Right forelimb (tissue), 1 donor: ENCODE results near the gene PLAC8.
A peak's percentile ranks its signal among the peaks of the same experiment; 100 is the strongest.
"Not testable (repeated sequence)": the region's sequence is repeated elsewhere in the genome, so short reads cannot be mapped to it uniquely, and the experiment has no call there.

ENCODE experiments used
- DNase-seq: peaks from one replicate; pipeline ENCODE4 v3.0.0-alpha.2; 2018

The PLAC8 gene

GRCh38 chr4:83111751-83112141 lies 2.8 kb downstream of the PLAC8 start:
- not testable (repeated sequence) for DNase-seq

- no peak for DNase-seq
Observed at GRCh38 chr4:83110970-83111750, 3.4 kb downstream of the PLAC8 start.

GRCh38 chr4:83110223-83110945 lies 4.1 kb downstream of the PLAC8 start:
- peak; percentile 85 for DNase-seq

GRCh38 chr4:83109480-83110222 lies 4.9 kb downstream of the PLAC8 start:
- DNase-seq, result peak; percentile 65

- no peak for DNase-seq
Observed at GRCh38 chr4:83108101-83108861, 6.2 kb downstream of the PLAC8 start.

GRCh38 chr4:83107631-83108030 lies 6.9 kb downstream of the PLAC8 start:
- DNase-seq, result no peak

GRCh38 chr4:83104991-83105390 lies 9.5 kb downstream of the PLAC8 start:
- no peak for DNase-seq

GRCh38 chr4:83096397-83096796 lies 18.1 kb downstream of the PLAC8 start:
- DNase-seq, result no peak

GRCh38 chr4:83093060-83093640 lies 21.4 kb downstream of the PLAC8 start:
- DNase-seq, result no peak

GRCh38 chr4:83089410-83090157 lies 24.9 kb downstream of the PLAC8 start:
- no peak for DNase-seq

GRCh38 chr4:83084956-83085355 lies 29.6 kb downstream of the PLAC8 start:
- DNase-seq, result not testable (repeated sequence)

GRCh38 chr4:83083925-83084475 lies 30.5 kb downstream of the PLAC8 start:
- no peak for DNase-seq

- DNase-seq, result no peak
Observed at GRCh38 chr4:83082777-83083176, 31.8 kb downstream of the PLAC8 start.

- no peak for DNase-seq
Observed at GRCh38 chr4:83080561-83080960, 34.0 kb downstream of the PLAC8 start.

GRCh38 chr4:83075311-83076095 lies 39.0 kb downstream of the PLAC8 start:
- no peak for DNase-seq

- DNase-seq, result not testable (repeated sequence)
Observed at GRCh38 chr4:83074783-83075182, 39.7 kb downstream of the PLAC8 start.

- no peak for DNase-seq
Observed at GRCh38 chr4:83074086-83074704, 40.3 kb downstream of the PLAC8 start.

GRCh38 chr4:83071116-83071515 lies 43.4 kb downstream of the PLAC8 start:
- no peak for DNase-seq

- DNase-seq, result no peak
Observed at GRCh38 chr4:83067058-83067639, 47.4 kb downstream of the PLAC8 start.

- DNase-seq, result no peak
Observed at GRCh38 chr4:83065266-83065665, 49.3 kb downstream of the PLAC8 start.
